ENCODE data around the gene FAM124B. TPM values are rescaled to one million over a fixed set of nuclear protein-coding genes. Genes with fewer than 3 reads are reported as not detected.

FAM124B gene
- total RNA-seq, 1 donor from 2014 or later, result 13.3 TPM

DNA sequence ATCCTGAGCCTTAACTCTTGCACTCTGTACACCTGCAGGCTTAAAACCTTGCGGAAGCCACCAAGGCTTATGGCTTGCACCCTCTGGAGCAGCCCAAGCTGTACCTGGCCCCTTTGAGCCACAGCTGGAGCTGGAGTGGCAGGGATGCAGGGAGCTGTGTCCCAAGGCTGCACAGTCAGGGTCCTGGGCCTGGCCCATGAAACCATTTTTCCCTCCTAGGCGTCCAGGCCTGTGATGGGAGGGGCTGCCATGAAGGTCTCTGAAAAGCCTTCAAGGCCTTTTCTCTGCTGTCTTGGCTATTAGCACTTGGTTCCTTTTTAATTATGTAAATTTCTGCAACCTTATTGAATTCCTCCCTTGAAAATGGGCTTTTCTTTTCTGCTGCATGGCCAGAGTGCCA is 56.4 kb downstream of the FAM124B start:
- intact Hi-C loops (cut with DNase I), result no loop called here
- H3K27me3 ChIP-seq, result no peaks in the 10 kb centered on the region
- TF ChIP-seq, protein P1, sequence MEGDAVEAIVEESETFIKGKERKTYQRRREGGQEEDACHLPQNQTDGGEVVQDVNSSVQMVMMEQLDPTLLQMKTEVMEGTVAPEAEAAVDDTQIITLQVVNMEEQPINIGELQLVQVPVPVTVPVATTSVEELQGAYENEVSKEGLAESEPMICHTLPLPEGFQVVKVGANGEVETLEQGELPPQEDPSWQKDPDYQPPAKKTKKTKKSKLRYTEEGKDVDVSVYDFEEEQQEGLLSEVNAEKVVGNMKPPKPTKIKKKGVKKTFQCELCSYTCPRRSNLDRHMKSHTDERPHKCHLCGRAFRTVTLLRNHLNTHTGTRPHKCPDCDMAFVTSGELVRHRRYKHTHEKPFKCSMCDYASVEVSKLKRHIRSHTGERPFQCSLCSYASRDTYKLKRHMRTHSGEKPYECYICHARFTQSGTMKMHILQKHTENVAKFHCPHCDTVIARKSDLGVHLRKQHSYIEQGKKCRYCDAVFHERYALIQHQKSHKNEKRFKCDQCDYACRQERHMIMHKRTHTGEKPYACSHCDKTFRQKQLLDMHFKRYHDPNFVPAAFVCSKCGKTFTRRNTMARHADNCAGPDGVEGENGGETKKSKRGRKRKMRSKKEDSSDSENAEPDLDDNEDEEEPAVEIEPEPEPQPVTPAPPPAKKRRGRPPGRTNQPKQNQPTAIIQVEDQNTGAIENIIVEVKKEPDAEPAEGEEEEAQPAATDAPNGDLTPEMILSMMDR (IDR thresholded peaks at IDR 0.05), result no peak

DNA sequence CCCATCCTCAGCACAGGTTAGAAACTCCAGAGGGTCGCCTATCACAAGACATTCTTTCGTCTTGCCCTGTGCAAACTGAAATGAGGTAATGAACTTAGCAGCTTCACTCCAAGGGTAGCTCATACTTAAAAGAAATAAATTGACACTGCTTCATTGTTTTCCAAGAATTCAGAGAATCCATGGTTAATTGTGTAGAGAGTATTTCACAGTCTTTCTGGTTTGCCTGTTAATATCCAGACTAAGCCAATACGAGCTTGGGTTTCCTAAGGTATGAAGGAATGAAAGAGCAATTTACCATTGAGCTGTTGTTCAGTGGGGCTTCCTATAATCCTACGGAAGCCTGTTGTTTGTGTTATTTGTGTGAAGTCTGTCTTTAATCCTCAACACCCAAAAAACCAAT is 58.7 kb downstream of the FAM124B start:
- TF ChIP-seq, protein P1 (IDR thresholded peaks at IDR 0.05), result no peak
- H3K27ac ChIP-seq, result no peak overlapping the region
- H3K36me3 ChIP-seq, result no peaks in the 10 kb centered on the region
- no peak for DNase-seq (ENCODE audit: low spot score in 2 of 2)
- H3K4me1 ChIP-seq, result no peaks in the 10 kb centered on the region
- H3K9me3 ChIP-seq, result peaks cover 0 to 5% of the 10 kb centered on the region in 2 donors
- no peaks in the 10 kb centered on the region for H3K27me3 ChIP-seq
- H3K4me3 ChIP-seq, result no peak overlapping the region
- intact Hi-C loops (cut with DNase I), result no loop called here

More for the DNA sequence above, 56.4 kb downstream of the FAM124B start:
- H3K36me3 ChIP-seq, result no peaks in the 10 kb centered on the region
- H3K4me1 ChIP-seq, result no peaks in the 10 kb centered on the region
- H3K9me3 ChIP-seq, result peaks cover 0 to 5% of the 10 kb centered on the region in 2 donors
- no peak for DNase-seq (ENCODE audit: low spot score in 2 of 2)
- H3K4me3 ChIP-seq, result no peak overlapping the region
- no peak overlapping the region for H3K27ac ChIP-seq

DNA sequence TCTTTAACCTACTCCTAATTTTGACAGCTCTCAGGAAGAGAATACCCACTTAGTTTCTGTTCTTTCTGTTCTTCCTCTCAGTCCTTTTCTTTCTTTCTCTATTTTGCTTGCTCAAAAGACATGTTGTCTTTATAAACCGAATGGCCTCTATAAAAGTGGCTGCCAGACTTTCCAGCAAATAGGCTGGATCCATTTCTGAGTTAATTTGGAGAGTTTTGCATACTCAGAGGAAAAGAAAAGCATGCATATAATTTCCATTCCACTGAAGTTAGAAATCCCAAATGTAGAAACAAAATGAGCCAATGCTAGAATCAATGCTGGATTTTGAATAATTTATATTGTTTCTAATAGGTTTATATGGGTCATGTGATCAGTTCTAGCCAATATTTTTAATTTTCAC is 65.9 kb downstream of the FAM124B start:
- no peak overlapping the region for H3K27ac ChIP-seq
- H3K4me1 ChIP-seq, result no peaks in the 10 kb centered on the region
- no peaks in the 10 kb centered on the region for H3K36me3 ChIP-seq
- no peak overlapping the region for H3K4me3 ChIP-seq
- no peaks in the 10 kb centered on the region for H3K9me3 ChIP-seq
- no peak for DNase-seq (ENCODE audit: low spot score in 2 of 2)
- intact Hi-C loops (cut with DNase I), result no loop called here
- TF ChIP-seq, protein P1 (IDR thresholded peaks at IDR 0.05), result no peak
- no peaks in the 10 kb centered on the region for H3K27me3 ChIP-seq

DNA sequence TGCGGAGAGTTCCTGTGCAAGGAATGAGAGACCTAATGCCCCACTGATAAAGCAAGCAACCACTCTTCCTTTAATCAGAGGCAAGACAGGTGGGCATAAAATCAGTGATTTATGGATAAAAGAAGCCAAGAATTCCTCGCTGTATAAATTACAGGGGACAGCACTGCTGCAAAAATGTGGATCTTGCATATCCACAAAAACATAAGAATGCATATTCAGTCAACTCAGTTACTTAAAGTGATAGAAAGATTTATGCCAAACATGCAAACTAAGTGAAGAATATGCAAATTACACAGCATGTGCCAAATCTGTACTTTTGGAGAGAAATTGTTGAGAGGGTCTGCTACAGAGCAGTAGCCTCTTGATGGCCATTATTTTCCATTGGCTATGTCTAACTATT is 67.2 kb downstream of the FAM124B start:
- Histone ChIP-seq H3K36me3 (no peaks in the 10 kb centered on the region), H3K9me3 (no peaks in the 10 kb centered on the region), H3K4me1 (no peaks in the 10 kb centered on the region), H3K4me3 (no peak overlapping the region), H3K27me3 (no peaks in the 10 kb centered on the region), H3K27ac (no peak overlapping the region)
- TF ChIP-seq, protein P1 (IDR thresholded peaks at IDR 0.05), result no peak
- intact Hi-C loops (cut with DNase I), result no loop called here
- no peak for DNase-seq (ENCODE audit: low spot score in 2 of 2)

DNA sequence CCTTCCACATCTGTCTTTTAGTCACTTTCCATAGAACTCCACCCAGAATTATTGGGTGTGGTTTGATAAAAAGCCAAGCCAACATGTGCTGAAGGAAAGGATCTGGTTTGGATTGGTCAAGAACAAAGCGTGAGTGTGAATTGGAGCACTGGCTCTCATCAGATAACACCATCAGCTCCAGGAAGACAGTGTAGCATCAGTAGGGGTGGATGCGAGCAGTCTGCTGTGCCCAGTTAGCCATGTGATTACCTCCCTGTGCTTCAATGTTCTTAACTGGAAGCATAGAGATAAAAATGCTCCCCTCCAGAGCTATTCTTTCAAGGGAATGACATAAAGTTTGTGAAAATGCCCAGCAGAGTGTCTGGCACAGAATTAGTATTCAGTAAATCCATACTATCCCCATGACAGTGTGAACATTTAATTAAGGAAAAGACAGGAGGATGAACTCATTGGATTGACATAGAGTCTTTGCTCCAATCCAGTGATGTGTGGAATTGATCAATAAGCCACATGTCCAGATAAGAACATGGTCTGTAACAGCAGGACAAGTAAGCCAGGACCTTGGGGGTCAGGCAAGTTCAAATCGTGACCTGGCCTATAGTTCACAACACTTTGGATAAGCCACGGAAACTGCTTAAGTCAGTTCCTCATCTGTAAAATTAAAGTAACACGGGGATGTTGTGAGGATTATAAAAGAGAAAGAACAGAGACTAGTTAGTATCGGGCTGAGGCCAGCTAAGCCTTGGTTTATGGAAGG is 68.0 kb downstream of the FAM124B start:
- H3K4me3 ChIP-seq, result no peak overlapping the region
- TF ChIP-seq, protein P1 (IDR thresholded peaks at IDR 0.05), result no peak
- H3K27me3 ChIP-seq, result no peaks in the 10 kb centered on the region
- H3K9me3 ChIP-seq, result no peaks in the 10 kb centered on the region
- no peak overlapping the region for H3K27ac ChIP-seq
- intact Hi-C loops (cut with DNase I), result no loop called here
- no peaks in the 10 kb centered on the region for H3K36me3 ChIP-seq
- DNase-seq (ENCODE audit: low spot score in 2 of 2), result no peak
- no peaks in the 10 kb centered on the region for H3K4me1 ChIP-seq

Measured in ascending aorta (tissue), 2 donors.